Stimulated activated CD8-positive, alpha-beta memory T cell treated with anti-CD3 and anti-CD28 coated beads, Interleukin-4, amount 100 ng/mL, for 24 hours (primary cell): ENCODE data around the gene LDB3.

Experiments
- DNase-seq: peaks from one replicate; pipeline ENCODE4 v3.0.0-alpha.2; 2020; ENCODE audit warnings: low read depth

The LDB3 gene

GRCh38 chr10:86706401-86706841, 38.1 kb downstream of the LDB3 start:
- no peak for DNase-seq

GRCh38 chr10:86706977-86707376, 38.7 kb downstream of the LDB3 start:
- DNase-seq: no peak

GRCh38 chr10:86707505-86707904, 39.2 kb downstream of the LDB3 start:
- no peak for DNase-seq

GRCh38 chr10:86708068-86708782, 39.9 kb downstream of the LDB3 start:
- no peak for DNase-seq

DNA sequence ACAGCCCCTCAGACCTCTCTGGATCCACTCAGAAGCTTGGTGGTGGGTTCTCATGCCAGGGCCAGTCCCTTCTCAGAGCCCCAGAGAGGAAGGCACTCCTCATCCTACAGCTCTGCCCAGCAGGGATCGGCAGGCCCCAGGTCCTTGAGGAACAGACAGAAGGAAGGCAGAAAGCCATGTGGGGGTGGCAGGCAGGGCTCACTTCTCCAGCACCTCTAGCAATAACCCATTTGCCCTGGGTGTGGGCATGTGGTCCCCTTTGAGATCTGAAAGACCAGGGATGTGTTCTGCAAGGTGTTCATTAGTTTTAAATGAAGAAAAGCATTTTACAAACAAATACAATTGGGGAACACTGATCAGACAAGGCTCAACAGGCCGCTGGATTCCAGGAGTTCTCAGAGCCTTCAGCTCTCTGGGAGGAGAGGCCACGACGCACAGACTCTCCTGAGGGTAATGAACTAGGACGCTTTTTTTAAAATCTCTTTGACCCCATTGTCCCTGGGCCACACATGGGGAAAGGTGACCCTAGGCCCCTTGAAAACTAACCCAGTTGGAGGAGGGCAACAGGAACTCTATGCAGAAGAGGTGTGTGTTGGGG, 40.6 kb downstream of the LDB3 start:
- DNase-seq: no peak

GRCh38 chr10:86709396-86710185, 41.3 kb downstream of the LDB3 start:
- no peak for DNase-seq

DNA sequence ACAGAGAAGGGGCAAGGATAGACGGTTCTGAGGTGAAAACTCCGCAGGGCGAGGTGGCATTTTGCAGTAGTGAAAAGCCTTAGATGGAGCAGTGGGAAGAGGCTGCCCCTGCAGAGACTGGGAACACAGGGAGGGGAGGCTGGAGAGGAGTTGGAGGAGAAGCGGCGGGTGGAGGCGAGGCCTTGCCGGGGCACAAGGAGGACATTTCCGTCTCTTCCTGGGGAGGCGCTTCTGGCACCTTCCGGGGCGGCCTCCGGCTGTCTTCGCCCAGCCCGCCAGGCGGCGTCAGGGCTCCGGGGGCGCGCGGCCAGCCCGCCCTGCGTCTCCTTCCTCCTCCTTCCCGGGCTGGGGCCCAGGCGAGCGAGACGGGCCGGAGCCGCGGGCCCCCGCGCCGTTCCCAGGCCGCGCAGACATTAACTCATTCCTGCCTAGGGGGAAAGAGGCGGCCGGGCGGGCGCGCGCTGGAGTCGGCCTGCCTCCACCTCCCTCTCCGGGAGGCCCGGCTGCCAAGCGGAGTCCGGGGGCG, 42.7 kb downstream of the LDB3 start:
- peak; percentile 74 for DNase-seq

DNA sequence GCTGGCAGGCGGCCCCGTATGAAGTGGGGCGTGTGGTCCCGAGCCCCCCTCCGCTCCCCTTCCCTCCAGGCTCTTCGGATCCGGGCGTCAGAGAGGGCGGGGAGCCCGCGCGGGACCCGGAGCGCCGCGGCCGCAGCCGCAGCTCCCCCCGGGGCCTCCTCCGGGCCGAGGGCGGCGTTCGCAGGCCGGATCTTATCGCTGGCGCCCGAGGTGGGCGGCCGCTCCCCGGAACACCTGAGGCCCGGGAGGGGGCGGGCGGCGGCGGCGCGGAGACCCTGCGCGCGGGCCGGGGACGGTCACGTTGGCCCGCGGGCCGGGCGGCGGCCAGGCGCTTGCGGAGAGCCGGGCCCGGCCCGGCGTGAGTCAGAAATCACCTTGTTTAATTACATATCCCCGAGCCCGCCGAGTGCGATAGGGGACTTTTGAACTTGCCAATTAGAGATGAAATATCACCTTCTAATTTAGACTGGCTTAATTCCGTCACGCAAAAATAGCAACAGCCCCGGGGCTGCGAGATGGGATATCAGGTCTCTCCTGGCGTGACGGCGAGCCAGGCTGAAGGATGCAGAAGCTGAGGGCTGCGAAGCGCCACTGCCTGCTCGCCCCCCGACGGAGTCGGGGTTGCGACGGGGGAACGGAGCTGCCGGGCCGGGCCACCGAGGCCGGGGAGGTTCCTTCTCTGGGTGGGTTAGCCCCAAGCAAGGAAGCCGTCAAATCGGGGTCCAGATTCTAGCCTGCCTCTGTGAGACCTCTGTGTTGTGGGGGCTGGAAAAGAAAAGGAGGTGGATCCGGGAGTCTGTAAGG, 43.4 kb downstream of the LDB3 start:
- peak; percentile 42 for DNase-seq

GRCh38 chr10:86712317-86712707, 44.0 kb downstream of the LDB3 start:
- no peak for DNase-seq

GRCh38 chr10:86715156-86715795, 47.0 kb downstream of the LDB3 start:
- DNase-seq: no peak

GRCh38 chr10:86715836-86716235, 47.5 kb downstream of the LDB3 start:
- DNase-seq: no peak

DNA sequence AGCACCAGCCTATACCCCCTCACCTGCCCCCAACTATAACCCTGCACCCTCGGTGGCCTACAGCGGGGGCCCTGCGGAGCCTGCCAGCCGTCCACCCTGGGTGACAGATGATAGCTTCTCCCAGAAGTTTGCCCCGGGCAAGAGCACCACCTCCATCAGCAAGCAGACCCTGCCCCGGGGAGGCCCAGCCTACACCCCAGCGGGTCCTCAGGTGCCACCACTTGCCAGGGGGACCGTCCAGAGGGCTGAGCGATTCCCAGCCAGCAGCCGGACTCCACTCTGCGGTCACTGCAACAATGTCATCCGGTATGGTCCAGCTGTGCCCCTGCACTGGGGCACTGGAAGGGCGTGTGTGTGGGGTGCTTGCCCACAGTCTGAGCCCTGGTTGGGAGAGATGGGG, 48.2 kb downstream of the LDB3 start:
- DNase-seq: no peak

DNA sequence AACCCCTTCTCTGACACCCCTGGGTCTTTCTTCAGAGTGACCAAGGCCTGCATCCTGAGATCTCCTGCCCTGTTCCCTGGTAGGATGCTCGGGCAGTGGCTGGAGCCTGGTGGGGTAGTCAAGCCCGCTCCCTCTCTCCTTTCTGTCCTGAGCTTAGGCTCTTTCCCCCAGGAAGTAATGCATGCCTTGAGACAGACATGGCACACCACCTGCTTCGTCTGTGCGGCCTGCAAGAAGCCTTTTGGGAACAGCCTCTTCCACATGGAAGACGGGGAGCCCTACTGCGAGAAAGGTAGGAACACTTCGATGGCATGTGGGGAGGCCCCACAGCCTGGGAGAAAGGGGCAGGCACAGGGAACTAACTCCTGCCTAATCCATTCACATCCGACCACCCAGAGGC, 50.2 kb downstream of the LDB3 start:
- DNase-seq: no peak

DNA sequence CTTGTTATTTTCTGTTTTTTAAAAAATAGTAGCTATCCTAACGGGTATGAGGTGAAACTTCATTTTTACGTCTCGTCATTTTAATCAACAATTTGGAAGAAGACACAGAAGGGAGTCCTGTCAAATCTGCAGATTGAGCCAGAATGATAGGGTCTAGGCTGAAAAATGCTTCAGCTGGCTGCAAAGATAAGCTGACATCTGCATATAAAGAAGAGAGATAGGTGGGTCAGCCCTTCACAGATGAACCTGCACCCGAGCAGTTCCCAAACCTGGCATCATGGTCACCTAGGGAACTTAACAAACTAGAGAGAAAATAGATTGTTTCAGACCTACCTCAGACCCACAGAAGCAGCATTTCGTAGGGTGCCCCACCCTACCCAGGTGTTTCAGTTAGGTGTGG, 52.9 kb downstream of the LDB3 start:
- DNase-seq: no peak

- DNase-seq: no peak
These were observed 54.7 kb downstream of the LDB3 start for GRCh38 chr10:86723009-86723408.

DNA sequence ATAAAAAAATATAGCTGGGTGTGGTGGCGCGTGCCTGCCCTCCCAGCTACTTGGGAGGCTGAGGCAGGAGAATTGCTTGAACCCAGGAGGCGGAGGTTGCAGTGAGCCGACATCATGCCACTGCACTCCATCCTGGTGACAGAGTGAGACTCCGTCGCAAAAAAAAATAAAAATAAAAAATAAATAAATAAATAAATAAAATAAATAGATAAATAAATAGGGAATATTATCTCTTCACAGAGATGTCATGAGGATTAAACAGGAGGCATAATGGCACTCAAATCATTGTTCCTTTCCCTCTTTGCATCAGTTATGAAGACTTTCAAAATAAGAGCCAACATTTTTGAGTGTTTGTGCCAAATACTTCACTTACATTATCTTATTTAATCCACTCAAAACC, 56.1 kb downstream of the LDB3 start:
- no peak for DNase-seq

DNA sequence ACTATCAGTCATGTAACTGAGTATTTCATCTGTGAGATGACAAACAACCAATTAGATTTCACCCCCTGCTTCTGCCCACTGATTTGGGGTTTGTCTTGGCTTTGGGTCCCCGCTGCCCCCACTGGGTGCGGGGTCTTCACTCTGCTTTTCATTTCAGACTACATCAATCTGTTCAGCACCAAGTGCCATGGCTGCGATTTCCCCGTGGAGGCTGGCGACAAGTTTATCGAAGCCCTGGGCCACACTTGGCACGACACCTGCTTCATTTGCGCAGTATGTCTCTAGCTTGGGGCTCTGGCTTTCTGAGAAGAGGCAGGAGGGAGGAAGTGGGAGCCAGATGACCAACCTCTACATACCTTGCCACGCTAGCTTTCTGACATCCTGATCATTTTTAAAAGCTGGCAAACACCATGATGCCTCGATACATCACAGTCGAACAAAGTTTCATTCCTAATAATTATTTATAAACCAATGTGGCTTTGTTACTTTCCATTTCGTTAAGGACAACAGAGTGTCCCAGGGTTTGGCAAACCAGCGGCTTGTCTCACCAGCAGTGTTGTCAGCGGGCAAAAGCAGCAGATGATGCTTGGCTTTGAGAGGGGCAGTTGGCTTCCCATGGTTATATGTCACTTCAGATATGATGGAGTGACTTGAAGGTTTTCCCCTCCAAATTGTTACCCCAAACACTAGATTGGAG, 57.8 kb downstream of the LDB3 start:
- no peak for DNase-seq

DNA sequence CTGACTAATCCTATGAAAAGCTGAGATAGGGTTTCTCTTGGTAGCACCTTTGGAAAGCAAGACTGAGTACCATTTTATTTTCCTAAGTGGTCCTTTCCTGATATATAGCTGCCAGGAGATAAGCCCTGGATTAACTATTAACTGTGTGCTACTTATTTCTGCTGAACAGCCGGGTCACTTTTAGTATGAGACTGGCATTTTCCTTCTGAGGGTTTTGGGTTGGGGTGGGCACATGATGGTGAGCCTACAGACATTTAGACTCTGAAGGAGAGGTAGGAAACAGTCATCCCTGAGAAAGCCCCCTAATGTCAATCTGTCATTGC, 58.3 kb downstream of the LDB3 start:
- no peak for DNase-seq

DNA sequence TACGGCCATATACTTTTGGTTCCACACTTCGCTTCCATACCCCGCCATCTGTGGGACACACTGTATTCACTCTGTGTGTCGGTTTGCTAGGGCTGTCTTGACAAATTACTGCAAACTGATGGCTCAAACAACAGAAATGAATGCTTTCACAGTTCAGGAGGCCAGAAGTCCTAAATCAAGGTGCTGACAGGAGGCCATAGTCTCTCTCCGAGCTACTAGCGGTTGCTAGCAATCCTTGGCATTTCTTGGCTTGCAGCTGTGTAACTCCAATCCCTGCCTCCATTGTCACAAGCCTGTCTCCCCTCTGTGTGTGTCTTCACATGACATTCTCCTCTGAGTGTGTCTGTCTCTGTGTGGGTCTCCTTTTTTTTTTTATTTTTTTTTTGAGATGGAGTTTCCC, 59.2 kb downstream of the LDB3 start:
- no peak for DNase-seq

- DNase-seq: no peak
These were observed 59.7 kb downstream of the LDB3 start for GRCh38 chr10:86728056-86728455.

DNA sequence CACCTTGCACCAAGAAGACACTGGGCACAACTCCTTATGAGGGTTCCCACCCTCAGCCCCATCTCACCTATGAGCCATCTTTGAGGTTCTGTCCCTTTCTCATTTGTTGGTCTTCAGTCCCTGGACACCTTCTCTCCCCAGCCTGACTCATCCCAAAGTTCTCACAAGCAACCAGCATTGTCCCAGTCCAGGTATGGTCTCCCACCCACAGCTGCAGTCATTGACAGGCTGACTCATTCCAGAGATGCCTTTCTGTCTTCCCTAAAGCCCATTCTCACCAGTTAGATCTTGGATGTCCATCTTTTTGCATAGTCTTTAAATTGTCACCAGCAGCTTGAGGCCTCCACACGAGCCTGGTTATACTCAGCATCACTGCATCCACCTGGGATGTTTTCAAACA, 61.4 kb downstream of the LDB3 start:
- DNase-seq: no peak
